ES-I3 (cell line): ENCODE data around the gene HEXB.
A peak's percentile ranks its signal among the peaks of the same experiment; 100 is the strongest.
"Not testable (repeated sequence)": the region's sequence is repeated elsewhere in the genome, so short reads cannot be mapped to it uniquely, and the experiment has no call there.

Experiments used
- H3K36me3 ChIP-seq: 2 replicates; pipeline ENCODE4 v1.6.1; 2013; ENCODE audit warnings: mild to moderate bottlenecking, low read length, control low read depth, moderate library complexity; ENCODE audit not compliant: insufficient read depth
- H3K4me1 ChIP-seq: 2 replicates; pipeline ENCODE4 v1.6.1; 2013; ENCODE audit warnings: mild to moderate bottlenecking, control low read depth, low read length; ENCODE audit not compliant: insufficient read depth
- H3K9ac ChIP-seq: 2 replicates; pipeline ENCODE4 v1.6.1; 2013; ENCODE audit warnings: low read depth, mild to moderate bottlenecking, low read length, moderate library complexity
- H3K9me3 ChIP-seq: 2 replicates; pipeline ENCODE4 v1.6.1; 2013; ENCODE audit warnings: mild to moderate bottlenecking, low read length, moderate library complexity; ENCODE audit not compliant: control insufficient read depth, insufficient read depth

Gene HEXB

GRCh38 chr5:74736759-74737158, 51.7 kb downstream of the HEXB start:
- H3K36me3 ChIP-seq = peaks cover 11% of the 10 kb centered on the region
- no peaks in the 10 kb centered on the region for H3K9me3 ChIP-seq
- no peaks in the 10 kb centered on the region; the same call in 1 of the 2 replicates for H3K4me1 ChIP-seq
- H3K9ac ChIP-seq = no peak overlapping the region

- H3K9ac ChIP-seq = no peak overlapping the region
- no peaks in the 10 kb centered on the region for H3K9me3 ChIP-seq
- H3K4me1 ChIP-seq = no peaks in the 10 kb centered on the region; the same call in 1 of the 2 replicates
- peaks cover 9% of the 10 kb centered on the region for H3K36me3 ChIP-seq
Measured at GRCh38 chr5:74738406-74738805, 53.4 kb downstream of the HEXB start.

- H3K36me3 ChIP-seq, H3K9ac ChIP-seq, H3K9me3 ChIP-seq, H3K4me1 ChIP-seq: not testable (repeated sequence)
Measured at GRCh38 chr5:74748742-74749141, 63.7 kb downstream of the HEXB start.

GRCh38 chr5:74761241-74761640, 76.2 kb downstream of the HEXB start:
- Histone ChIP-seq H3K36me3 (peaks cover 12% of the 10 kb centered on the region), H3K9ac (no peak overlapping the region), H3K4me1 (no peaks in the 10 kb centered on the region), H3K9me3 (no peaks in the 10 kb centered on the region)

- no peaks in the 10 kb centered on the region for H3K9me3 ChIP-seq
- H3K36me3 ChIP-seq = peaks cover 8% of the 10 kb centered on the region
- H3K4me1 ChIP-seq = no peaks in the 10 kb centered on the region
- no peak overlapping the region for H3K9ac ChIP-seq
Measured at GRCh38 chr5:74762599-74762998, 77.6 kb downstream of the HEXB start.

- Histone ChIP-seq H3K4me1 (no peaks in the 10 kb centered on the region), H3K36me3 (peaks cover 3% of the 10 kb centered on the region), H3K9ac (no peak overlapping the region)
Measured at GRCh38 chr5:74763504-74763903, 78.5 kb downstream of the HEXB start.

GRCh38 chr5:74765201-74765600, 80.2 kb downstream of the HEXB start:
- H3K4me1 ChIP-seq = no peaks in the 10 kb centered on the region
- H3K9ac ChIP-seq = no peak overlapping the region
- peaks cover 7% of the 10 kb centered on the region for H3K36me3 ChIP-seq
- H3K9me3 ChIP-seq = no peaks in the 10 kb centered on the region

More at GRCh38 chr5:74763504-74763903, 78.5 kb downstream of the HEXB start:
- H3K9me3 ChIP-seq = no peaks in the 10 kb centered on the region

- Histone ChIP-seq H3K36me3 (peaks cover 7% of the 10 kb centered on the region), H3K9me3 (no peaks in the 10 kb centered on the region), H3K4me1 (no peaks in the 10 kb centered on the region), H3K9ac (peak overlapping the region; percentile 91)
Measured at GRCh38 chr5:74765929-74766328, 80.9 kb downstream of the HEXB start.

- peak overlapping the region; percentile 91 for H3K9ac ChIP-seq
- H3K9me3 ChIP-seq = no peaks in the 10 kb centered on the region
- peaks cover 7% of the 10 kb centered on the region for H3K36me3 ChIP-seq
- H3K4me1 ChIP-seq = no peaks in the 10 kb centered on the region
Measured at GRCh38 chr5:74766418-74766848, 81.4 kb downstream of the HEXB start.

GRCh38 chr5:74766849-74767578, 82.0 kb downstream of the HEXB start, which contains the start of the genes GFM2 and NSA2:
Gene GFM2 (minus strand): TSS chr5:74767117. CDS start chr5:74763742, 3,375 bp downstream.
Gene NSA2 (plus strand): TSS chr5:74767249. CDS start chr5:74767361, 112 bp downstream.
- Histone ChIP-seq H3K9ac (peak within 1 kb of the TSS; percentile 91), H3K4me1 (no peaks in the 10 kb centered on the region), H3K9me3 (no peaks in the 10 kb centered on the region), H3K36me3 (peaks cover 7% of the 10 kb centered on the region)

GRCh38 chr5:74767579-74767913, 82.5 kb downstream of the HEXB start:
- Histone ChIP-seq H3K36me3 (peaks cover 7% of the 10 kb centered on the region; the same call in 1 of the 2 replicates), H3K4me1 (no peaks in the 10 kb centered on the region), H3K9me3 (no peaks in the 10 kb centered on the region), H3K9ac (peak overlapping the region; percentile 91)
